NCI-H128 (cell line): ENCODE measurements around the gene ACSL1.

ENCODE experiments used
- DNase-seq: peaks from one replicate; lab custom pipeline; 2025; ENCODE audit not compliant: unreplicated experiment; lab: John Stamatoyannopoulos, UW

ACSL1 gene

GRCh38 chr4:184732126-184732525, 93.6 kb downstream of the ACSL1 start:
- DNase-seq = peak; percentile 59

- DNase-seq = no peak
Measured at GRCh38 chr4:184731056-184731455, 94.7 kb downstream of the ACSL1 start.

- DNase-seq = no peak
Measured at GRCh38 chr4:184729946-184730345, 95.8 kb downstream of the ACSL1 start.

- DNase-seq = no peak
Measured at GRCh38 chr4:184728858-184729257, 96.9 kb downstream of the ACSL1 start.

GRCh38 chr4:184727430-184727829, 98.3 kb downstream of the ACSL1 start:
- no peak for DNase-seq

GRCh38 chr4:184722798-184723197, 103.0 kb downstream of the ACSL1 start:
- no peak for DNase-seq

- no peak for DNase-seq
Measured at GRCh38 chr4:184721254-184721653, 104.5 kb downstream of the ACSL1 start.

GRCh38 chr4:184719407-184719806, 106.4 kb downstream of the ACSL1 start:
- DNase-seq = no peak

- no peak for DNase-seq
Measured at GRCh38 chr4:184715526-184715925, 110.2 kb downstream of the ACSL1 start.

GRCh38 chr4:184713887-184714286, 111.9 kb downstream of the ACSL1 start:
- no peak for DNase-seq

- no peak for DNase-seq
Measured at GRCh38 chr4:184712322-184712721, 113.4 kb downstream of the ACSL1 start.

GRCh38 chr4:184706453-184706852, 119.3 kb downstream of the ACSL1 start:
- DNase-seq = no peak

- no peak for DNase-seq
Measured at GRCh38 chr4:184705692-184706091, 120.1 kb downstream of the ACSL1 start.
